Esophagus squamous epithelium (tissue), 4 donors: ENCODE measurements around the gene PRKACA.

Experiments
- POLR2A ChIP-seq, 4 donors: fragments of 450-650 bp; IDR thresholded peaks; one replicate each; pipeline ENCODE4 v1.6.1; 2017; ENCODE audit warnings: antibody characterized with exemption in 4 of 4, mild to moderate bottlenecking in 4 of 4, moderate library complexity in 3 of 4
- TF ChIP-seq, protein P1 (sequence below), 6 experiments: fragments of 450-650 bp in 4 of 6; fragments of 200-600 bp in 2 of 6; sonication (generic) in 2 of 6; IDR thresholded peaks; one replicate each; pipeline ENCODE4 v1.5.1; 2016 to 2019; ENCODE audit warnings: antibody characterized with exemption in 6 of 6, mild to moderate bottlenecking in 4 of 6, moderate library complexity in 4 of 6

DNA sequence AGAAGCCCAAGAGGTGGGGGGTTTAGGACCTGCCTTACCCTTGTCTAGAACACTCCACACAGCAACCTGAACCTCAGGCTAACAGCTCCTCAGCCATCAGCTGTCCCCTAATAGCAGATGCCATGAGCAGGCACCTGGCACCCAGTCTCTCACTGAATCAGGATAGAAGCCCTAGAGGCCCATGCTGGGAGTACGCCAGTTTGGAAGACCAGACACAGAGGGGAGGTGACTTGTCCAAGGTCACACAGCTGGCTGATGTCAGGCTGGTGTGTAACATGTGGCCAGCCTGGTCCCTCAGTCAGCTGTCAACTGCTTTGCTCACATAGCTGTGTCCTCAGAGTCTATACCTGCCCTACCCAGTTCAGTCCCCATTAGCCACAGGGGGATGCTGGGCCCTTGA, 14.3 kb downstream of the PRKACA start:
- TF ChIP-seq, protein P1, sequence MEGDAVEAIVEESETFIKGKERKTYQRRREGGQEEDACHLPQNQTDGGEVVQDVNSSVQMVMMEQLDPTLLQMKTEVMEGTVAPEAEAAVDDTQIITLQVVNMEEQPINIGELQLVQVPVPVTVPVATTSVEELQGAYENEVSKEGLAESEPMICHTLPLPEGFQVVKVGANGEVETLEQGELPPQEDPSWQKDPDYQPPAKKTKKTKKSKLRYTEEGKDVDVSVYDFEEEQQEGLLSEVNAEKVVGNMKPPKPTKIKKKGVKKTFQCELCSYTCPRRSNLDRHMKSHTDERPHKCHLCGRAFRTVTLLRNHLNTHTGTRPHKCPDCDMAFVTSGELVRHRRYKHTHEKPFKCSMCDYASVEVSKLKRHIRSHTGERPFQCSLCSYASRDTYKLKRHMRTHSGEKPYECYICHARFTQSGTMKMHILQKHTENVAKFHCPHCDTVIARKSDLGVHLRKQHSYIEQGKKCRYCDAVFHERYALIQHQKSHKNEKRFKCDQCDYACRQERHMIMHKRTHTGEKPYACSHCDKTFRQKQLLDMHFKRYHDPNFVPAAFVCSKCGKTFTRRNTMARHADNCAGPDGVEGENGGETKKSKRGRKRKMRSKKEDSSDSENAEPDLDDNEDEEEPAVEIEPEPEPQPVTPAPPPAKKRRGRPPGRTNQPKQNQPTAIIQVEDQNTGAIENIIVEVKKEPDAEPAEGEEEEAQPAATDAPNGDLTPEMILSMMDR (IDR thresholded peaks at IDR 0.05), result no peak
- TF ChIP-seq POLR2A (IDR thresholded peaks at IDR 0.05), result no peak
